Measurements from ENCODE around the gene CCDC92B.
"Not testable (repeated sequence)": the region's sequence is repeated elsewhere in the genome, so short reads cannot be mapped to it uniquely, and the experiment has no call there.

The CCDC92B gene

GRCh38 chr17:2749058-2749783, at the start of gene CCDC92B:
Gene CCDC92B, minus strand, starts transcription at chr17:2749652. Its CDS starts 14,507 bp downstream, at chr17:2735145.
- no peak for DNase-seq (ENCODE audit: low read depth)

GRCh38 chr17:2798678-2799077, 49.2 kb upstream of the CCDC92B start:
- DNase-seq (ENCODE audit: low read depth), result no peak

GRCh38 chr17:2798188-2798587, 48.7 kb upstream of the CCDC92B start:
- DNase-seq (ENCODE audit: low read depth), result no peak

GRCh38 chr17:2797637-2798036, 48.2 kb upstream of the CCDC92B start:
- no peak for DNase-seq (ENCODE audit: low read depth)

GRCh38 chr17:2797226-2797625, 47.8 kb upstream of the CCDC92B start:
- no peak for DNase-seq (ENCODE audit: low read depth)

- DNase-seq (ENCODE audit: low read depth), result no peak
Measured at GRCh38 chr17:2796164-2797125, 47.0 kb upstream of the CCDC92B start, which contains the start of gene RAP1GAP2. Gene RAP1GAP2, plus strand, starts transcription at chr17:2796438. Its CDS starts 90 bp downstream, at chr17:2796528.

- DNase-seq (ENCODE audit: low read depth), result no peak
Measured at GRCh38 chr17:2795441-2796163, 46.1 kb upstream of the CCDC92B start.

GRCh38 chr17:2794111-2794803, 44.8 kb upstream of the CCDC92B start:
- DNase-seq (ENCODE audit: low read depth), result no peak

GRCh38 chr17:2792366-2793169, 43.1 kb upstream of the CCDC92B start:
- no peak for DNase-seq (ENCODE audit: low read depth)

- no peak for DNase-seq (ENCODE audit: low read depth)
Measured at GRCh38 chr17:2789700-2790099, 40.2 kb upstream of the CCDC92B start.

GRCh38 chr17:2786176-2786881, 36.9 kb upstream of the CCDC92B start:
- peak; percentile 74 for DNase-seq (ENCODE audit: low read depth)

GRCh38 chr17:2785376-2785775, 35.9 kb upstream of the CCDC92B start:
- not testable (repeated sequence) for DNase-seq (ENCODE audit: low read depth)

- DNase-seq (ENCODE audit: low read depth), result no peak
Measured at GRCh38 chr17:2784864-2785263, 35.4 kb upstream of the CCDC92B start.

GRCh38 chr17:2783310-2784030, 34.0 kb upstream of the CCDC92B start:
- DNase-seq (ENCODE audit: low read depth), result no peak

- DNase-seq (ENCODE audit: low read depth), result peak; percentile 60
Measured at GRCh38 chr17:2782055-2782454, 32.6 kb upstream of the CCDC92B start.

GRCh38 chr17:2781598-2781997, 32.1 kb upstream of the CCDC92B start:
- not testable (repeated sequence) for DNase-seq (ENCODE audit: low read depth)

GRCh38 chr17:2780931-2781454, 31.5 kb upstream of the CCDC92B start:
- DNase-seq (ENCODE audit: low read depth), result no peak

GRCh38 chr17:2780256-2780655, 30.8 kb upstream of the CCDC92B start:
- no peak for DNase-seq (ENCODE audit: low read depth)

GRCh38 chr17:2779545-2779944, 30.1 kb upstream of the CCDC92B start:
- no peak for DNase-seq (ENCODE audit: low read depth)
